GM18508 (cell line): ENCODE results near the gene TGFBR3.

ENCODE experiments used
- ATAC-seq: cut with Tn5 transposase; IDR thresholded peaks from one replicate; pipeline ENCODE4 v1.9.1; 2021; ENCODE audit warnings: moderate number of reproducible peaks; ENCODE audit not compliant: insufficient read depth, unreplicated experiment

Gene TGFBR3

GRCh38 chr1:91765293-91765692 lies 120.7 kb downstream of the TGFBR3 start:
- ATAC-seq = no peak

DNA sequence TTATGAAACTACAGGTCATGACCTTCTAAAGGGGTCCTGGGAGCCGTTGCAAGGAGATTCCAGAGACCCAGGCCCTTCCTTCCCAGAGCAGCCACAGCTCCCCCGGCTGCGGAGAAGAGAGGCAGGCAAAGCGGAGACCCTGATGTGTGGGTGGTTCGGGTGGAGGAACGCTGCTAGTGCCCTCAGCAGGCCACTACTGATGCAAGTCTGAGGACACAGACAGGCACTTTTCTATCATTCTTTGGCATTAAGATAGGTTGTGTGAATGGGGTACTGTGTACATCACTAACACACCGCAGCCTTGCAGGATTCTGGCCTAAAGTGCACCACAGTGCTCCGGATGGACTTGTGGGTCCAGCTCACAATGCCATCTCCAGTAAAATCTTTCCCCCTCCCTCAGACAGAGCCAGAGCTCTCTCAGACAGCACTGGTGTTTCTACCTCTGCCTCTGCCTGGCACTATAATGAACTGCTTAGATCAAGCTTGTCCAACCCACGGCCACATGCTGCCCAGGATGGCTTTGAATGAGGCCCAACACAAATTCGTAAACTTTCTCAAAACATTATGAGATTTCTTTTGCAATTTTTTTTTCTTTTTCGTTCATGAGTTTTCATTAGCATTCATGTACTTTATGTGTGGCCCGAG lies 121.4 kb downstream of the TGFBR3 start:
- ATAC-seq = no peak

GRCh38 chr1:91763252-91763651 lies 122.7 kb downstream of the TGFBR3 start:
- no peak for ATAC-seq

- no peak for ATAC-seq
These were observed 124.6 kb downstream of the TGFBR3 start for GRCh38 chr1:91761295-91761721.

GRCh38 chr1:91760512-91760911 lies 125.4 kb downstream of the TGFBR3 start:
- ATAC-seq = no peak

- ATAC-seq = no peak
These were observed 126.9 kb downstream of the TGFBR3 start for GRCh38 chr1:91759076-91759475.

DNA sequence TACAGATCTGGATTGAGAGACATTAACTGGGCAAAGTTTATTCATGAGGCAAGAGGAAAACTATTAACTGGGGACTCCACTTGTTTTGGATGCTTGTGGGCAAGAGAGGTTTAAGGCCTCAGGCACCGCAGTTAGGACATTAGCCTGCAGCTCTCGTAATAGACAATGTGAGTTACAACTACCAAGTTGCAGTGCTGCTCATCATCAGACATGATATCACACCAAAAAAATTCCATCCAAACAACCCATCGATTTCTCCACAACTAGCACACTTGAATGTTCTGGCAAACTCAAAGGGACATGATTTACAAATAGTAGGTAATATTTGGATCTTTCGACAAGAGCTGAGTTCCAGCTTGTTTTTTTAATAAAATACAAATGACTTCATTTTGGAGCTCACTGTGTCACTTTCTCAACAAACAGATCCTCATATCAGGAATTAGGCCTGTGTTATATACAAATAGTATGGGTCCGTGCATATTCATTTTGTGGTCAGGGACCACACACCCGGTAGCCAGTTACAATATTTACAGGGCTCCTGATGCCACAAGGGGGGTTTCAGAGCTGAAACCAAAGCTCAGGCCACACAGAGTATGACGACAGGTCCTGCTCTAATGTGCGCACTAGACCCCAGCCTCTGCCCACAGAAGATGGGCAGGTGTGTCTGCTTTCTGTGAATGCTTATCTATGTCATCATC lies 128.0 kb downstream of the TGFBR3 start:
- ATAC-seq = no peak

GRCh38 chr1:91755702-91756287 lies 130.2 kb downstream of the TGFBR3 start:
- ATAC-seq = no peak

- ATAC-seq = no peak
These were observed 131.0 kb downstream of the TGFBR3 start for GRCh38 chr1:91754816-91755580.

DNA sequence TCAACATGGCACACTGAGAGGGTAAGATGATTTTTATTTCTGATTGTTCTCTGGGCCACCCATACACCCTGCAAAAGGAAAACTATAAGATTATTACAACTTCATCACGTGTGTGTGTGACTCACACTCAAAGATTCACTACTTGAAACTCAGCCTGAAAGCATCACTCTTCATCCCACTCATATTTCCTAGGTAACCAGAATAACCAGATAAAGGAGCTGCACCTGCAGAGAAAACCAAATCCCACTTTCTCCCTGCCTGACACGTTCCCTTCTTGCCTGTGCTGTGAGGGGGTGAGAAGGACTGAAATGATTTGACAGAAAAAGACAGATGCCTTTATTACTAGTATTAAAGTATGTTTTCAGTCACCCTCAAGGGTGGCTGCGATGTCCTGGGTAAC lies 131.6 kb downstream of the TGFBR3 start:
- ATAC-seq = peak; percentile 44

- ATAC-seq = no peak
These were observed 132.1 kb downstream of the TGFBR3 start for GRCh38 chr1:91753878-91754277.

DNA sequence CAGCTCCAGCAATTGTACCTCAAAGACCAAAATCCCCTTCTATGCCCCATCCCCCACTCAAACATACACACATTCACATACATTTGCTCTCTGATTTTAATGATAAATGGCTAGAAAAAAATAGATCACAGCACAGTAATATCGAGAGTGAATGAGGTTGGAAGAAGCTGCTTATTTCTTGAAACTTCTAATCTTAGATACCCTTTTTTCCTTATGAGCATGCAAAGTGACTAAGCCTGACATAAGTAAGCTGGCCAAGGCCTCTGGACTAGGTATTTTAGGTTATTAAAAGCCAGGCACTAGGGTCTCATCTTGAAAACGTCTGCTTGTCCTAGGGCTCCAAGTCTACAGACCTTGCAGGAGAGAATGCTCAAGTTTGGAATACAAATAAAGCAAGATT lies 133.6 kb downstream of the TGFBR3 start:
- ATAC-seq = peak; percentile 59

DNA sequence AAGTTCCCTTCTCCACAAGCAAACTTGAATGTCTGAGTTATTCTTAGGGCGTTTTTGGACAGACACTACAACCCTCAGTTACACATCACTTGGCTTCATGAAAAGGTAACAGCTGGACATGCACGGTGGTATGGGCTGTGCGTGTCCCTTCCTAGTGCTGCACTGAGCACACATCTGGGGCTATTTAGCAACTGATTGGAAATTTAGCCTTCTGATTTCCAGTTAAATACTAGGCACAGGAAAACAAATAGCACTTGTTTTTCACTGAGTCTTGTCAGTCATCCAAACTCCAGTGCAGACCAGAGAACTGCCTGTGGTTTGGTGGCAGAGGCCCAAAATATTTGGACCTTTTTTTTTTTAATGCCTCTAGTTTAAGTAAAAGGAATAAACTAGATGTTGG lies 134.7 kb downstream of the TGFBR3 start:
- no peak for ATAC-seq

DNA sequence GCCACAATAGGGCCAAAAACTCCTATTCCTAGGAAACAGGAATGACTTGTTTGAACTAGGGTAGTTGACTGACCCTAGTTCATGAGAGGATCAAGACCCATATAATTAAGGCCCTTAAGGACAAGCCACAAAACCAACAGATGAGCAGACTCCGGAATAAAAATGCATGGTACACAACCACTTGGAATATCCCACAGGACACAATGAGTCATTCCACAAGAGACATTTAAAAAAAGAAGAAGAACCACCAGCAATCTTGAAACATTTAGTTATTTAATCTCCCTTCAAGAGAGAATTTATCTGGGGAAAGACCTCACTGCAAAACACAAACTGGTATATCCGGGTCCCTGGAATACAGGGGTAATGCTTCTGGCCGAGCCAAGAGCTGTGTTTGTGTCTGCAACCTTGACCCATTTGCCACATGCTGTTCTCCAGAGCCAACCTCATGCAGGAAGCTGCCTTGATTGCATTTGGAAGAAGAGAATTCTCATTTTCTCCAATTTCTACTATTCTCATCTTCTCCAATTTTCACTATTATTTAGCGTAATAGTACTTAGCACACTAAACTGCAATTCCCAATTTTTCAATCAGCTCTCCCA lies 135.5 kb downstream of the TGFBR3 start:
- no peak for ATAC-seq

- no peak for ATAC-seq
These were observed 136.1 kb downstream of the TGFBR3 start for GRCh38 chr1:91749788-91750231.

GRCh38 chr1:91747666-91748065 lies 138.3 kb downstream of the TGFBR3 start:
- no peak for ATAC-seq

GRCh38 chr1:91746728-91747338 lies 139.1 kb downstream of the TGFBR3 start:
- ATAC-seq = no peak

GRCh38 chr1:91745640-91746373 lies 140.1 kb downstream of the TGFBR3 start:
- no peak for ATAC-seq

DNA sequence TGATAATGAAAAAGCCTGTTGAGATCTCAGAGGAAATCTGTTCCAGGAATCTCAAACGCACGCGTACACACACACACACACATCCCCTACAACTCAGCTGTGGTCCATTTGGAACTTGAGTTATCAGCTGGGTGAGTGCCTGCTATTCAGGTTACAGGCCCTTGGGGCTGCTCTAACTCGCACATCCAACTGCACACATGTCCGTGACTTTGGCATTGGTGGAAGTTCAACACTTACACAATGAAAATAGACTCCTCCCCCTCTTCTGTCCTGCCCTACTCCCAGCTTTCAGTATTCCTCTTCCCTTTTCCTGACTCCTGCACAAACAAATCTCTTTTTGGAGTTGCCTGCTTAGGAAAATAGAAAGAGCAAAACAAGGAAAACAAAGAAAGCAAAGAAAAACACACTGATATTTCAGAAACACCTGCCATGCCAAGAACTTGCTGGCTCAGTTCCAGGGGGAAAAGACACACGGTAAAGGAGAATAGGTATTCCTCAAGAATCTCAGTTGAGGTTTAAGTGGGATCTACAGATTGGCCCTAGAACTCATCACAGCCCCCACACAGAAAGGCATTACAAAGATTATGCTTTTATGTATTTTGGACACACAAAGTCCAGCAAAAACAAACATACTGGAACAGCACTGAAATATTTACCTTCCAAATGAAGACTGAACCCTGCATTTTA lies 140.9 kb downstream of the TGFBR3 start:
- no peak for ATAC-seq
